ENCODE data around the gene TAF1.
"Not testable (repeated sequence)": the region's sequence is repeated elsewhere in the genome, so short reads cannot be mapped to it uniquely, and the experiment has no call there.

TAF1 gene

GRCh38 chrX:71326394-71326793, 39.8 kb upstream of the TAF1 start:
- DNase-seq (ENCODE audit: low spot score) (no peak), ATAC-seq (ENCODE audit: low read depth) (no peak)
- H3K9me3 ChIP-seq (ENCODE audit: severe bottlenecking): no peaks in the 10 kb centered on the region
- H3K36me3 ChIP-seq (ENCODE audit: low read depth): no peaks in the 10 kb centered on the region
- H3K27me3 ChIP-seq (ENCODE audit: insufficient read depth, poor library complexity, severe bottlenecking): no peaks in the 10 kb centered on the region
- TF ChIP-seq CTCF (IDR thresholded peaks at IDR 0.05; ENCODE audit: poor library complexity, severe bottlenecking): no peak
- H3K27ac ChIP-seq (ENCODE audit: poor library complexity, severe bottlenecking): no peak overlapping the region
- no peaks in the 10 kb centered on the region for H3K4me1 ChIP-seq (ENCODE audit: insufficient read depth, poor library complexity, severe bottlenecking)
- H3K4me3 ChIP-seq (ENCODE audit: severe bottlenecking): no peak overlapping the region

DNA sequence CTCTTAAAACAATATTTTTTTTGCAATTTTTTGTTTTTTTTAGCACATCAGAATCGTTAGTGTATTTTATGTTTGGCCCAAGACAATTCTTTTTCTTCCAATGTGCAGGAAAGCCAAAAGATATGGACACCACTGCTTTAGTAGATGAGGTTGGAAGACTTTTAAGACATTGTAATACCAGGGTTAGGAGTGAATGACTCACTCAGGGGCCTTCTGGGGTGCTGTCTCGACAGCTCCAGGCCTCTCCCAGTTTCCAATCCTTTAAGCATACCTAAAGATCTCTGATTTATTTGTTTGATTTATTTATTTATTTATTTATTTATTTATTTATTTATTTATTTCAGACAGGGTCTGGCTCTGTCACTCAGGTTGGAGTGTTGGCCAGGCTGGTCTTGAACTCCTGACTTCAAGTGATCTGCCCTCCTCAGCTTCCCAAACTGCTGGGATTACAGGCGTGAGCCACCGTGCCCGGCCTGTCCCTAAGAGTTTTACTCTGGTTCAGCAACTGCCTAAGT, 16.9 kb upstream of the TAF1 start:
- not testable (repeated sequence) for H3K4me3 ChIP-seq (ENCODE audit: severe bottlenecking); ATAC-seq (ENCODE audit: low read depth); DNase-seq (ENCODE audit: low spot score); H3K36me3 ChIP-seq (ENCODE audit: low read depth); H3K27me3 ChIP-seq (ENCODE audit: insufficient read depth, poor library complexity, severe bottlenecking); H3K4me1 ChIP-seq (ENCODE audit: insufficient read depth, poor library complexity, severe bottlenecking); H3K9me3 ChIP-seq (ENCODE audit: severe bottlenecking); H3K27ac ChIP-seq (ENCODE audit: poor library complexity, severe bottlenecking)

DNA sequence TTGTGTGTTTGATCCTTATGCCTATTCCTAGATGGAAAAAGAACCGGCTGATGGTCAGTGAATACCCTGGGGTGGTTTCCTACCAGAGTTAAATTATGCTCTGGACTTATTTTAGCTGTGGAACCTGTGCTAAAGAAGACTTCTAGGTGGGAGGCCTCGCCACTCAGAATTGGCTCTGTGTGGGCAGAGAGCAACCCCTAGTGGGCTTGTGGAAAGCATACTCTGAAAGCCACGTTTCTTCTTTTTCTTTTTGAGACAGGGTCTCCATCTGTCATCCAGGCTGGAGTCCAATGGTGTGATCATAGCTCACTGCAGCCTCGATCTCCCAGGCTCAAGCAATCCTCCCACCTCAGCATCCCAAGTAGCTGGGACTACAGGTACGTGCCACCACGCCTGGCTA, 16.3 kb upstream of the TAF1 start:
- DNase-seq (ENCODE audit: low spot score); H3K36me3 ChIP-seq (ENCODE audit: low read depth); H3K4me1 ChIP-seq (ENCODE audit: insufficient read depth, poor library complexity, severe bottlenecking); H3K9me3 ChIP-seq (ENCODE audit: severe bottlenecking); H3K27ac ChIP-seq (ENCODE audit: poor library complexity, severe bottlenecking); H3K4me3 ChIP-seq (ENCODE audit: severe bottlenecking); H3K27me3 ChIP-seq (ENCODE audit: insufficient read depth, poor library complexity, severe bottlenecking); ATAC-seq (ENCODE audit: low read depth): not testable (repeated sequence)

DNA sequence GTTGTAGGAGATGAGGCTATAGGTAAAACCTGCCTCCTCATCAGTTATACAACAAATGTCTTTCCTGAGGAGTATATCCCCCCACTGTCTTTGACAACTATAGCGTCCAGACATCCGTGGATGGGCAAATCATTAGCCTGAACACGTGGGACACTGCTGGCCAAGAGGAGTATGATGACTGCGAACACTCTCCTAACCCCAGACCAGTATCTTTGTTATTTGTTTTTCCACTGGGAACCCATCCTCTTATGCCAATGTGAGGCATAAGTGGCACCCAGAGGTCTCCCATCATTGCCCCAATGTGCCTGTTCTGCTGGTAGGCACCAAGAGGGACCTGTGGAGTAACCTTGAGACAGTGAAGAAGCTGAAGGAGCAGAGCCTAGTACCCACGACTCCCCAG, 13.7 kb upstream of the TAF1 start:
- not testable (repeated sequence) for H3K9me3 ChIP-seq (ENCODE audit: severe bottlenecking); H3K4me1 ChIP-seq (ENCODE audit: insufficient read depth, poor library complexity, severe bottlenecking); H3K4me3 ChIP-seq (ENCODE audit: severe bottlenecking); H3K36me3 ChIP-seq (ENCODE audit: low read depth); H3K27ac ChIP-seq (ENCODE audit: poor library complexity, severe bottlenecking); DNase-seq (ENCODE audit: low spot score); ATAC-seq (ENCODE audit: low read depth); H3K27me3 ChIP-seq (ENCODE audit: insufficient read depth, poor library complexity, severe bottlenecking)

GRCh38 chrX:71364221-71364620, 1.9 kb upstream of the TAF1 start:
- Histone ChIP-seq H3K4me1 (ENCODE audit: insufficient read depth, poor library complexity, severe bottlenecking) (no peaks in the 10 kb centered on the region), H3K9me3 (ENCODE audit: severe bottlenecking) (no peaks in the 10 kb centered on the region), H3K27me3 (ENCODE audit: insufficient read depth, poor library complexity, severe bottlenecking) (no peaks in the 10 kb centered on the region), H3K36me3 (ENCODE audit: low read depth) (peaks cover 10% of the 10 kb centered on the region), H3K4me3 (ENCODE audit: severe bottlenecking) (no peak overlapping the region), H3K27ac (ENCODE audit: poor library complexity, severe bottlenecking) (no peak overlapping the region)
- no peak for ATAC-seq (ENCODE audit: low read depth)
- TF ChIP-seq CTCF (IDR thresholded peaks at IDR 0.05; ENCODE audit: poor library complexity, severe bottlenecking): no peak
- no peak for DNase-seq (ENCODE audit: low spot score)

- ATAC-seq (ENCODE audit: low read depth) (no peak), DNase-seq (ENCODE audit: low spot score) (no peak)
- Histone ChIP-seq H3K36me3 (ENCODE audit: low read depth) (peaks cover 19% of the 10 kb centered on the region), H3K4me3 (ENCODE audit: severe bottlenecking) (peak overlapping the region; percentile 58), H3K27me3 (ENCODE audit: insufficient read depth, poor library complexity, severe bottlenecking) (no peaks in the 10 kb centered on the region), H3K27ac (ENCODE audit: poor library complexity, severe bottlenecking) (peak overlapping the region; percentile 80), H3K4me1 (ENCODE audit: insufficient read depth, poor library complexity, severe bottlenecking) (no peaks in the 10 kb centered on the region), H3K9me3 (ENCODE audit: severe bottlenecking) (no peaks in the 10 kb centered on the region)
- no peak for TF ChIP-seq CTCF (IDR thresholded peaks at IDR 0.05; ENCODE audit: poor library complexity, severe bottlenecking)
These were observed 742 bp upstream of the TAF1 start for GRCh38 chrX:71365356-71365874.
